Measurements from ENCODE around the gene MRPL39.

The MRPL39 gene

DNA sequence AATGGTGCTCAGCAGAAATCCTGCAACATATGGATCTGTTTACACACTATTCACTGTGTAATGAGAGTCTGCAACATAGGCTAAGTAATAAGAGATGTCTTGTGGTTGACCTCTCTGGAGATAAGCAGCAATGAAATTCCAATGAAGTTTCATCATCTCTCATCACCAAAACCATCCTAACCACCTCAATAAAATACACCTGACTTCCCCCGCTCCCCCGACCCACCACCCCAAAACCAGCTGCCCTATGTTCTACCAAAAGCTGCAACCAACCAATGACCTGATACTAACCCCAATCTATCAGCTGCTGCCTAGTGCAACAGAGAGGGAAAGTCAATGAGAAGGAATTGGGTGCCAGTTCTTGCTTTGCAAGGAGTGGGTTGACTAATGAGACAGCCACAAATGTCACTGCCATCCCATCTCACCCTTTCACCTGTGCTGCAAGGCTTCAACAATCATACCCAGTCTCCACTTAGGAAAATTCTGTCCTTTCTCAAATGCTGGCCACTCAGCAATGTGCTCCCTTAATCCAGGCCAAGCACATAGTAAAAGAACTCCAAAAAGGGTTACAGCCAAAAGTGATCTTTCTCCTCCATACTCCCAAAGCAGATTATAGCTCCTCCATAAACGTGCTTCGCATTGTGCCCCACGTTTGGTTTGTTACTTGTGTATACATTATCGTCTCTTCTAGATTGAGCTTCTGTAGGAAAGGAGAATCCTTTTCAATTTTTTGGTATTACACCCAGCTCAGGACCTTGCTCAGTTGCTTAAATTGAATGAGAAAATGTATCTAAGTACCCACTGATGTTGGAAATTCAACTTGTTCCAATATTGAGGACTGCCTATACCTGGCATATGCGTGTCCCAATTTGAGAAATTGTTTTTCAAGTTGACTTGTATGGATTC, 29.0 kb downstream of the MRPL39 start:
- Histone ChIP-seq H3K4me3 (replicated peaks; ENCODE audit: low read depth, low read length) (no peak overlapping the region), H3K27me3 (replicated peaks; ENCODE audit: control insufficient read depth, insufficient read depth, low read length) (no peaks in the 10 kb centered on the region), H3K36me3 (ENCODE audit: control insufficient read depth, insufficient read depth, low read length) (peaks cover 3% of the 10 kb centered on the region)
- DNase-seq (ENCODE audit: extremely low read depth, insufficient read length) = peak; percentile 74
- TF ChIP-seq, protein P1, sequence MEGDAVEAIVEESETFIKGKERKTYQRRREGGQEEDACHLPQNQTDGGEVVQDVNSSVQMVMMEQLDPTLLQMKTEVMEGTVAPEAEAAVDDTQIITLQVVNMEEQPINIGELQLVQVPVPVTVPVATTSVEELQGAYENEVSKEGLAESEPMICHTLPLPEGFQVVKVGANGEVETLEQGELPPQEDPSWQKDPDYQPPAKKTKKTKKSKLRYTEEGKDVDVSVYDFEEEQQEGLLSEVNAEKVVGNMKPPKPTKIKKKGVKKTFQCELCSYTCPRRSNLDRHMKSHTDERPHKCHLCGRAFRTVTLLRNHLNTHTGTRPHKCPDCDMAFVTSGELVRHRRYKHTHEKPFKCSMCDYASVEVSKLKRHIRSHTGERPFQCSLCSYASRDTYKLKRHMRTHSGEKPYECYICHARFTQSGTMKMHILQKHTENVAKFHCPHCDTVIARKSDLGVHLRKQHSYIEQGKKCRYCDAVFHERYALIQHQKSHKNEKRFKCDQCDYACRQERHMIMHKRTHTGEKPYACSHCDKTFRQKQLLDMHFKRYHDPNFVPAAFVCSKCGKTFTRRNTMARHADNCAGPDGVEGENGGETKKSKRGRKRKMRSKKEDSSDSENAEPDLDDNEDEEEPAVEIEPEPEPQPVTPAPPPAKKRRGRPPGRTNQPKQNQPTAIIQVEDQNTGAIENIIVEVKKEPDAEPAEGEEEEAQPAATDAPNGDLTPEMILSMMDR (IDR thresholded peaks at IDR 0.05; ENCODE audit: insufficient read depth, low read length, poor library complexity, severe bottlenecking) = no peak

DNA sequence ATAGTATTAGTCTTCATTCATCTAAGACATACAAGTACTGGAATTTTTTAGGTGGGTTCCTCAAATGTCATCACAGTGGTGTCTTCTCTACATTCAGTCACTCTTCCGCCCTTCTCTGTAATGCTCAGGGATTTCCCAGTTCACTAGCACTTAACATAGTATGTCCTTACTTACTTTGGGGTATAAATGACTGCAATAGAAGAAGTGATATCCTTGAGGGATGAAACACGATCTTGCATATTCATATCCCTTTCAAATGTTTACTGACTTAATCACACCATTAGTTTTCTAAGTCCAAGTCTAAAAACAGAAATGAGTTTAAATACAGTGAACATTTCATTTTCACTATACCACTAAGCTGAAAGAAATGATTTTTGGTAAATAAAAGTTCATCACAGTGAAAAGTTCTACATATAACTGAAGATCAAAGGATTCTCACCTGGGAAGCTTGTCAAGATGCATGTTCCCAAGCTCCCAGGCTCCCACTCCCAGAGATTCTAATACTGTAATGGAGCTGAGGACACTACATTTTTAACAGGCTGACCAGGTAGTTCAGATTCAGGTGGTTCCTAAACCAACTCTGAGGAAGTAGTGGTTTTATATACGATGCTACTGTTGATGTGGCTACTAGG, 29.7 kb downstream of the MRPL39 start:
- no peaks in the 10 kb centered on the region for H3K27me3 ChIP-seq (replicated peaks; ENCODE audit: control insufficient read depth, insufficient read depth, low read length)
- peak; percentile 71 for DNase-seq (ENCODE audit: extremely low read depth, insufficient read length)
- no peak overlapping the region for H3K4me3 ChIP-seq (replicated peaks; ENCODE audit: low read depth, low read length)
- H3K36me3 ChIP-seq (ENCODE audit: control insufficient read depth, insufficient read depth, low read length) = peaks cover 3% of the 10 kb centered on the region
- TF ChIP-seq, protein P1 (IDR thresholded peaks at IDR 0.05; ENCODE audit: insufficient read depth, low read length, poor library complexity, severe bottlenecking) = no peak

DNA sequence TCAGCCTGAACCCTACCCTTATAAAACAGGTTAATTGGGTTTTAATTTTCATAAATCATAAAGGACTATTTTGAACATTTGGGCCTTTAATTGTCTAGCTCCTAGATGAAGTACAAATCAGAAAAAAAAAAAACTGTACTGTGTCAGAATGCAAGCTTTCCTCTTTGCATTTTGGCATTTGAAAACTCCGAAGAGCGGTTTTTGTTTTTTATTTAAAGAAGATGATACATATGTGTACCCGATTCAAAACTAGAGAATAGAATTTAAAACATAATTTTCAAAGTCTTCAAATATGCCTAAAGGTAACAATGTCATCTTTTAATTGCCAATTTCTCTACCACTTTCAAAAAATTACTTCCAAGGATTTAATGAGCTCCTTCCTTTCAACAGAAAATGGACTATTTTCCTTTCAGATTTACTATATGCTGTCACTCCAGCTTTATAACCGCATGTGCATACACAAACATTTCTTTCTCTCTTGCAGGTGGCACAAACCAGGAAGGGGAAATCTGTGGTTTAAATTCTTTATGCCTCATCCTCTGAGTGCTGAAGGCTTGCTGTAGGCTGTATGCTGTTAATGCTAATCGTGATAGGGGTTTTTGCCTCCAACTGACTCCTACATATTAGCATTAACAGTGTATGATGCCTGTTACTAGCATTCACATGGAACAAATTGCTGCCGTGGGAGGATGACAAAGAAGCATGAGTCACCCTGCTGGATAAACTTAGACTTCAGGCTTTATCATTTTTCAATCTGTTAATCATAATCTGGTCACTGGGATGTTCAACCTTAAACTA, 33.7 kb downstream of the MRPL39 start:
- no peak for DNase-seq (ENCODE audit: extremely low read depth, insufficient read length)
- Histone ChIP-seq H3K36me3 (ENCODE audit: control insufficient read depth, insufficient read depth, low read length) (peaks cover 3% of the 10 kb centered on the region), H3K27me3 (replicated peaks; ENCODE audit: control insufficient read depth, insufficient read depth, low read length) (no peaks in the 10 kb centered on the region), H3K4me3 (replicated peaks; ENCODE audit: low read depth, low read length) (peak overlapping the region; percentile 19; the same call in 1 of the 2 replicates)
- TF ChIP-seq, protein P1 (IDR thresholded peaks at IDR 0.05; ENCODE audit: insufficient read depth, low read length, poor library complexity, severe bottlenecking) = no peak

- Histone ChIP-seq H3K4me3 (replicated peaks; ENCODE audit: low read depth, low read length) (no peak overlapping the region), H3K27me3 (replicated peaks; ENCODE audit: control insufficient read depth, insufficient read depth, low read length) (no peaks in the 10 kb centered on the region), H3K36me3 (ENCODE audit: control insufficient read depth, insufficient read depth, low read length) (peaks cover 6% of the 10 kb centered on the region)
- DNase-seq (ENCODE audit: extremely low read depth, insufficient read length) = no peak
- TF ChIP-seq, protein P1 (IDR thresholded peaks at IDR 0.05; ENCODE audit: insufficient read depth, low read length, poor library complexity, severe bottlenecking) = no peak
Observed at GRCh38 chr21:25572861-25573310, 34.4 kb downstream of the MRPL39 start.

GRCh38 chr21:25571726-25572121, 35.6 kb downstream of the MRPL39 start:
- Histone ChIP-seq H3K36me3 (ENCODE audit: control insufficient read depth, insufficient read depth, low read length) (peaks cover 11% of the 10 kb centered on the region), H3K27me3 (replicated peaks; ENCODE audit: control insufficient read depth, insufficient read depth, low read length) (no peaks in the 10 kb centered on the region), H3K4me3 (replicated peaks; ENCODE audit: low read depth, low read length) (peak overlapping the region; percentile 36; the same call in 1 of the 2 replicates)
- DNase-seq (ENCODE audit: extremely low read depth, insufficient read length) = no peak
- TF ChIP-seq, protein P1 (IDR thresholded peaks at IDR 0.05; ENCODE audit: insufficient read depth, low read length, poor library complexity, severe bottlenecking) = no peak
